Measurements from ENCODE around the gene RPSA.

DNA sequence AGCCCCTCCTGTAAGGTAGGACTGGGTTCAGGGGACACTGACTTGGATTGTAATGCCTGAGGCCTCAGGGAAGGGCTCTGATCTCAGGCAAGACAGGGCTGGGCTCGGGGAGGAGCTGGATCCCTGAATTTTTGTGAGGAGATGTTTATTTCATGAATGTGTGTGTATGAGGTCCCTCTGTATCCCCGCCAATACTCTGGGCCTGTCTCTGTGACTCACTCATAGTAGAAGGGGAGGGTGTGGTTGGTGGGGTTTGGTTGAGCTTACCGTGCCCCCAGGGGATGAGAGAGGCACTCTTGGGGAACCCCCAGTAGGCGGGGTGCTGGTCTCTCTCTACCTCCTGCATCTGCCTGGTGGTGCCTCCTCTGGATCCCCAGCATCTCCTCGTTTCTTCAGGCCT, 28.1 kb downstream of the RPSA start:
- TF ChIP-seq GATA2 (IDR thresholded peaks at IDR 0.05; ENCODE audit: low read depth, low read length): no peak
- no peak for TF ChIP-seq GATA3 (IDR thresholded peaks at IDR 0.05; ENCODE audit: low read depth, low read length)

Data from SH-SY5Y (cell line).